Hypothalamus (tissue), 51 donors: Measurements from ENCODE around the gene LRRC15.

Experiments
- DNase-seq, 51 donors: peaks; one replicate each; lab custom pipeline; 2025; lab: John Stamatoyannopoulos, UW

Gene LRRC15

DNA sequence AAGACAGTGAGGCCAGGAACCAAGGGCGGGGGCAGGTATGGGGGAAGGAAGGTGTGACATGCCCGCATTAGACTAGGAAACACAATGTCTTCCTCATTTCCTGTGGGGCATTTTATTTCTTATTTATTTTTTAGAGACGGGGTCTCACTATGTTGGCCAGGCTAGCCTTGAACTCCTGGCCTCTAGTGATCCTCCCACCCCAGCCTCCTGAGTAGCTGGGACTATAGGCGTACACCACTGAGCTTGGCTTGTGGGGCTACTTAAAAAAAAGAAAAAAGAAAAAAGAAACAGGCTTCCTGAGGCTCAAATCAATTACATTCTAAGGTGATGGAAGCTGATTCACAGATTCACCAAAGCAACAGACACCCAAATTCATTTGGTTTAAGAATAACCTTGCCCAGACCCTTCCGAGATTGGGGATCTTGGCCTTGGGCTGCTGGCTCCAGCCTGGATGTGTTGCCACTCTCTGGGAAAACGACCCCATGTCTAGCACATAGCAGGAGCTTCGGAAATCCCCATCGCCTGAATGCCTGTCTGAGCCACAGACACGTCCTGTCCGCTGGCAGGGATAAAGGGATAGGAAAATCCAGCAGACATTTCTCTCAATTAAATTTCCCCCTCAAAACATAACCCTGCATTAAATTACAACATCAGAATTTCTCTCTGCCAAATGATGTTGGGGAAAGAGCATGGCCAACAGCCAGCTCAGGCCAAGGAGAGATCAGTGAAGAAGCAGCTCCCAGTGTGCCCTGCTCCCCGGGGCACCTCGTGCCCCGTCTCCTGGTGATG lies 31.4 kb downstream of the LRRC15 start:
- DNase-seq: no peak

DNA sequence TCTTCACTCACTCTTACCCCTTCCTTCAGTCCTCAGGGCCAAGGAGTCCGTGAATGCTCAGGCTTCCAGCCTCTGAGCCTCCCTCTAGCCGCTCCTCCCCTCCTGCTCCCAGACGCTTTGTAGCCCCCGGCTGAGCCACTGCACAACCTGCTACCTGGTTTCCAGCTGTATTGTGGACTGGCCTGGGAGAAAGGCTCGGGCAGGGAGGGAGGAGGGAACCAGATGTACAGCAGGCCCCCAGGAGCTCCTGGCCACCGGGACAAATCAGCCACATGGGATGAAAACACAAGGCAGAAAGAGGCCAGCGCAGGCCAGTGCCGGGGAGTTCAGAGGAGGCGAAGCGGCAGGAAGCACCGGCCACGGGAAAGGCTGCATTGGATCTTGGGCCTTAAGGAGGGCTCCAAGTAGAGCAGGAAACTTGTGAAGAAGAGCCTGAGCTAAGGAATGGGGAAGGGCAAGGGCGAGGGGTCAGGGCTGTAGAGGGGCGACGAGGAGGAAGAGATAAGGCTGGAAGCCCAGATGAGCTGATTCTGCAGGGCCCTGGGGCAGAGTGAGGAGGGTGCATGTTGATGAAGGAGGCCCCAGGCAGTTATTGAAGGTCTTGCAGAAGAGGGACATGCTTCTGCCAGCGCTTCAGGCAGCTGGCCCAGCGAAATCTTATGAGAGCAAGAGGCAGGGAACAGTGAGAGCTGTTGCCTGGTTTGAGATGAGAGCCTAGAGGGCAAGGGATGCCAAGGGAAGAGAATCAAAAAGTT lies 32.8 kb downstream of the LRRC15 start:
- no peak for DNase-seq

DNA sequence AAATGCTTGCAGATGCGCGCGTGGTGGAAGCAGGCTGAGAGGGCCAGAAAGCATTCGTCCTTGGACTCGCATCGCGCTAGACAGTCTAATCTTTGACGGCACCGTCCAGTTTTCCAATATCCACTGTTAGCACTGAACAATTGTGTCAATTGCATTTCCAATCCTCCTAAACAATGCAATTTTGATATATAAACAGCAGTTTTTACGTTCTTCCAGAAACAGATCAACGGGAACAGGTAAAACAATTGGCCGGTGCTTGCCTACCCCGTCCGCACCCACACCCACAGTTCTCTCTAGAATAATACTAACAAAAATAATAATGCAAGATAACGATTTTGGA lies 35.6 kb downstream of the LRRC15 start:
- DNase-seq: no peak

DNA sequence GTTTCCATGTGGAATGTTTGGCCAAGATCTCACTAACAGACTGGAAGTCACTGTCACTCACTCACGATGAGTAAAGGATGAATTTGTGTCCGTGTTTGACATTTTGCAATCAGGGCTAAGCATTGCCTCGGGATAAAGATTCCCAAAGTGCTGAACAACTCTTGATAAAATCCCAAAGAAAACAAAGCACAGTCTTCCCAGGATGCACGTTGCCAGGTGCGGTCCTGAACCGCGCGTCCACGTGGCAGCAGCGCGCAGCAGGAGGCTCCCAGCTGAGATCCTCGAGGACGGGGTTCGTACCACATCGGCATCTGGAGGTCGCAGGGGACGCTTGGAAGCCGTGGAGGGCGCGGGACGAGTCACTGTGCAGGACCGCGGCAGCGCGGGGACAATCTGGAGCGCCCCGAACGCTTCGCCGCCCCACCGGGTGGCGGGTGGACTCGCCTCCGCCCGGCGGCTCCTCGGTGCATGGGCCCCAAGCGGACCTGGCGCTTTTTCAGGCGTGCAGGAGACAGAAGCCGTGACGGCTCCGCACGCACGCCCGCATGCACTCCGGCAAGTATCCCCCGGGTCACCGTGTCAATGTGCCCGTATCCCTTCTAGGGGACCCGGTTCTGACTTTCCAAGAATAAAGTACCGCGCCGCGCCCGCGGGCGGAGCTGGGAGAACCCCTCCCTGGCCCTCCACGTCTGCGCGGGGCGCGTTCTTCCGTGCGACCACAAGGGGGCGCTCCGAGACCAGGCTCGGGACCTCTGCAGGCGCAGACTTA lies 36.1 kb downstream of the LRRC15 start:
- no peak for DNase-seq

DNA sequence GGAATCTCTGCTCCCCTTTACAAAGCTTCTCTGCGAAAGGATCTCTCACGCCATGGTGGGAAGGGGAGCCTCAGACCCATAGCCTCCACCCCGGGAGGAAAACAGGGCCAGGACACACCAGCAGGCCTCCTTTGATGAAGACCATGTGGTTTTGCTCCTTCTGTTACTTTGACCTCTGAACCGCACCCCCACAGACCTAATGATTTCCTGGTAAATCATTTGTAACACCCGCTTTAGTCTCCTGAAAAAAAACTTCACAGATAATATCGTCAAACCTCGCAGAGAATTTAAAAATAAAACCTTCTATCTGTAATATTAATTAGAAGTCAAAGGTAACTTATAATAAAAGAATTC lies 36.7 kb downstream of the LRRC15 start:
- no peak for DNase-seq

DNA sequence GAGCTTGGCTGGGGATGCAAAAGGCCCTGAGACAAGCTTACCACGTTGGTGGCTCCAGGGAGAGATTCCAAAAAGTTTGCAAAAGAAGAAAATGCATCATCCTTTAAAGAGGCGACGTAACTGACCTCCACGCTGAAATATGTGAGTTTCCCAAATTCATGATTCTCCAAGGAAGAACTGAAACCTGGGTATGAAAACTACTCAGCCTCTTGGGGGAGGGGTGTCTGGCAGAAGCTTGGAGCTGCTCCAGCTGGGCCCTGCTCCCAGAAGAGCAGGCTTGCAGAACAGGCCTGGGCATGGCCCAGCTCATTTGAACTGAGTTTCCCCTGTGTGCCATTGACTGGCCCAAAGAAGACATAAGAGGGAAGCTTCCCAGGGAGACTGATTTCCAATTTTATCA lies 39.0 kb downstream of the LRRC15 start:
- DNase-seq: no peak

DNA sequence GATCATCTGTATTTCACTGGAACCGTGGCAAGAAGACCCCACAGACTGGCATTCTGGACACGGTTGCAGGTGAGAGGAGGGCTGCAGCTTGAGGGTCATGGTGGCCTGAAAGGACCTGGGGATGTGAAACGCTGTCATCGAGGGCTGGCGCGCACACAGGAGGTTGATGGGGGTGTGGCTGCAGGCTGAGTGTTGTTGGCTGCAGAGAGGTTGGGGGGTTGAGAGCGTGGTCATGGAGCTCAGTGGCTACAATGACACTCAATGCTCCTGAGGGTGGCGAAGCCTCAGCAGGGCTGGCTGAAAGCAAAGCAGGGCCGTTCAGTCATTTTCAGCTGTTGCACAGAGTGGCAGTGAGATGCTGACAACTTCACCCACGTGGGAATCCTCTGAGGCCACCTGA lies 39.4 kb downstream of the LRRC15 start:
- DNase-seq: no peak

DNA sequence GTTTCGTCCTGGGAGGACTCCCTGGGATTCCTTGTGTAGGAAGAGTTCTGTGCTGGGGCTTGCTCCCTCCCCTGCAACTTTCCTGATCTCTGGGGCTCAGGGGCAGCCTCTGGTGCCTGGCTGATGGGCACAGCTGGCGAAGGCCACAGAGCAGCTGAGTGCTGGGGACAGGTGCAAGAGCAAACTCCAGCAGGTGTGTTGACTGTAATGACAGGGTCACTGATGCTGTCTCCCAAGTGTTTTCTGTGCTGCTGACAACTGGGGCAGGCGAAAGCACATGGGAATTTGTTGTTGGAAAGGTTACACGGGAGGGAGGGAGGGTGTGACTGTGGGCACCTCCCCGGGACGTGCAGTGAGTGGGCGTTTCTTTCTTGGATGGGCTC lies 40.0 kb downstream of the LRRC15 start:
- DNase-seq: no peak

DNA sequence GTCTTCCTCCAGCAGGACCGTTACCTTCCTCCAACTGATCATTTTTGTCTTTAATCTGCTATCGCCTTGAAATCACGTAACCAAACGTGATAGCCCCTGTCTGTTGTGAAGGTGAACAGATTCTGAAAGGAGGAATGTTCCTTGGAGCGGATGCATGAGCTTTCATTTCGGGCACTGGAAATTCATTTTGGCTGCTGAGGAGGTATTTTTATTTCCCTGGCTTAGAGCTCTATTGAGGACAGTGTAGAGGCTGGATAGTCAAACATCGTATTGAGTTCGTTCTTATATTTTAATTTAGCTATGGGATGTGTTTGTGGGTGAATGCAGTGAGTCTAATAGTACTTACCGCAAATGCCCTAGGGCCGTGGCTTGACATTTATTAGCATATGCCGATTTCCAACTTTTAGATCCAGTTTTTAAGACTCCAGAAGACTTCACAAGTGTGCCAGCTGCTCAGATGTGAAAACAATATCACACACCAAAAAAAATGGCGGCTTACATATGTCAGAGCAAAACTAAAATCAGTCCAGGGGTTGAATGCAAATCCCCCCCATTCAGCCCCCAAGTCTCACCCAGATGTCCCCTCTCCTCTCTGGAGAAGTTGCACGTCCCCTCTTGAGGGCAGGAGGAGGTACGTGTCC lies 40.5 kb downstream of the LRRC15 start:
- no peak for DNase-seq

DNA sequence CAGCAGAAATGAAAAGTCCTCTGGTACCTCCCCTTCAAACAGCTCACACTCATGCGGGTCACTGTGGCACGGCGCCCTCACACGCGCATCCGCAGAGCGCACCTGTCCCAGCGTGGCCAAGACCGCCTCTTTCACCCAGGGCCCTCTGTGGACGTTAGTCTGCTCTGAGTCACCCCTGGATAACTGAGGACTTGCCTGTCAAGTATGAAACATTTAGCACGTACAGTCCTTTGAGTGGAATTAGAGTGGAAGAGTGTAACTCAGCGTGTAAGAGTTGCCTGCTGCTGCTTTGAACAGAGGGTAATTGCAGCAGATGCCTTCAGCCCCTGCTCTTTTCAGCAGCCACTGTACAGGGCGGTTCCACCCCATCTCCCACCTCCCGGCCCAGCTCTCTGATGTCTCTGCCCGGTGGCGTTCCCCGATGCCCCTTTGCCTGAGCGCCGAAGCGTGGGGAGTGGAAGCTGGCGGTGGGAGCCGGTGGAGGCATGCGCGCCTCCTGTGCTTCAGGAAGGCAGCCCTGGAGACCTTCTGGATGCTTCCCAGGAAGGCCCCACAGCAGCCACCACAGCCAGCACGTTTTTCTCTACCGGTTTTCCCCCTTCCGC lies 41.4 kb downstream of the LRRC15 start:
- DNase-seq: no peak

DNA sequence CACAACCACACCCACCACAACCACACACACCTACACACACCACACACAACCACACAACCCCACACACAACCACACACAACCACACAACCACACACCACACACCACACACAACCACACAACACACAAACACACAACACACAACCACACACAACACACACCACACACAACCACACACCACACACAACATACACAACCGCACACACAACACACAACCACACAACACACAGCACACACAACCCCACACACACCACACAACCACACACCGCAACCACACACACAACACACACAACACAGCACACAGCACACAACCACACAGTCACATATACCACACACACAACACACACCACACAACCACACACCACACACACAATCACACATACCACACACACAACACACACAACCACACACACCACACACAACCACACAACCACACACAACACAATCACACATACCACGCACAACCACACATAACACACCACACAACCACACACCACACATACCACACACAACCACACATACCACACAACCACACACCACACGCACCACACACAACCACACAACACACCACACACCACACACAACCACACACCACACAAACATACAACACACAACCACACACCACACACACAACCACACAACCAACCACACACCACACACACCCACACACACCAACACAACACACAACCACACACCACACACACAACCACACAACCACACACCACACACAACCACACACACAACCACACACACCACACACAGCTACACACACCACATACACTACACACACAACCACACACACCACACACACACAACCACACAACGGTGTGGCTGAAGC lies 42.1 kb downstream of the LRRC15 start:
- DNase-seq: no peak

DNA sequence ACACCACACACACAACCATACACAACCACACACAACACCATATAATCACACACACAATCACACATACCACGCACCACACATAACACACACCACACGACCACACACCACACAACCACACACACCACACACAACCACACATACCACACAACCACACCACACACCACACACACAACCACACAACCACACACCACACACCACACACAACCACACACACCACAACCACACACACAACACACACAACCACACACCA lies 42.6 kb downstream of the LRRC15 start:
- no peak for DNase-seq

DNA sequence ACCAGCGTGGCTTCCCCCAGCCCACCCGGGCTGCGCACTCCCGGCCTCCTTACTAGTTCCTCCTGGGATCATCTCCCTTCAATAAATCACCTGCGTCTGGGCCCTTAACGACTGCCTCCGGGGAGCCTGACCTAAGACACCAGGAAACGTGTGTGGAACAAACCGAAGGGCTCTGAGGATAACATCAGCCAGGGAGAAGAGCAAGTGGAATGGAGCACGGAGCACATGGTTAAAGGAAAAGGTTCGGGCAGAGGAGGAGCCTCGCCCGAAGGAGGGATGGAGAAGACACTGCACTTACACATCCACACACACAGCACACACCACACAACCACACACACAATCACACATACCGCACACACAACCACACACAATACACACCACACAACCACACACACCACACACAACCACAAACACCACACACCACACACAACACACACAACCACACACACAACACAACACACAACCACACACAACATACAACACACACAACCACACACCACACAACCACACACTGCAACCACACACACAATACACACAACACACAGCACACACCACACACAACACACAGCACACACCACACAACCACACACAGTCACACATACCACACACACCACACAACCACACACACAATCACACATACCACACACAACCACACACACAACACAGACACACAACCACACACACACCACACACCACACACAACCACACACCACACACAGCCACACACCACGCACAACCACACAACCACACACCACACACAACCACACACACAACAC lies 43.2 kb downstream of the LRRC15 start:
- DNase-seq: no peak

DNA sequence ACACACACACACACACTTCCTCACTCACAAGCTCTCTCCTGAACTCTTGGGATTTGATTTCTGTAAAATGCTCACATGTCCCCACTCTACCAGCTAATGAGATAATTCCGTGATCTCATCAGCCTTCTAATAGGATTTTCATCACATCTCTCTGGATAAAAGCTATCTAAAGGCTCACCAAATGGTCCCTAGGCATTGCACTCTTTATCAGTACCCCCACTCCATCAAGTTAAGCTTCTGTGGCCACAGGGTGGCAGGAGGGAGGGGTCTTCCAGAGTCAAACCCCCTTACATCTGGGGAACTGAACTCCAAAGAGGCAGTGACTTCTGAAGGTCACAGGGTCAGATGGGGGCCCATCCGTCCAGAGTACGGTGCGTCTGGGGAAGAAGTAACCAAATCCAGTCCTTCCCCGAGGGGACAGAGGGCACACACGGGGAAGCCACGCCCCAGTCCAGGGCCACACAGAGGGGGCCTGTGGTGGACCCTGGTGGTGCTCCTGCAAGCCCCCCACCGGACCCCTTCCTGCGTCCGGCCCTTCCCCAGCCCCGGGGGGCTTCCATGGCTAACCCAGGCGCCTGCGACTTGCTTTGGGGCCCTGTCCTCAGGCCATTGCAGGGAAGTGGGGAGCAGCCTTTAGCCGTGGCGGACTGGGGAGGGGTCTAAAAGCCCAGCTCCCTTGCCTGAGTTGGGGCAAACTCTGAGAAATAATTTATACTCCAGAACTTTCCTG lies 44.0 kb downstream of the LRRC15 start:
- DNase-seq: no peak

DNA sequence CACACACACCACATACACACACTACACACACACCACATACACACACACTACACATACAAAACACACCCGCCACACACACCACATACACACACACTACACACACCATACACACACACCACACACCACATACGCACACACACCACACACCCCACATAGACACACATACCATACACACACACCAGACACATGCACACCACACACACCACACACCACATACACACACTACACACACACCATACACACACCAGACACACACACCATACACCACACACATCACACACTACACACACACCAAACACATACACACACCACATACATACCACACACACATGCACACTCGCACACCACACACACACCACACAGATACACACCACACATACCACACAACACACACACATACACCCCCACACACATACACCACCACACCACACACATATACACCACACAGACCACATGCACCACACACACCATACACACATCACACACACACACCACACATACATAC lies 44.7 kb downstream of the LRRC15 start:
- no peak for DNase-seq

DNA sequence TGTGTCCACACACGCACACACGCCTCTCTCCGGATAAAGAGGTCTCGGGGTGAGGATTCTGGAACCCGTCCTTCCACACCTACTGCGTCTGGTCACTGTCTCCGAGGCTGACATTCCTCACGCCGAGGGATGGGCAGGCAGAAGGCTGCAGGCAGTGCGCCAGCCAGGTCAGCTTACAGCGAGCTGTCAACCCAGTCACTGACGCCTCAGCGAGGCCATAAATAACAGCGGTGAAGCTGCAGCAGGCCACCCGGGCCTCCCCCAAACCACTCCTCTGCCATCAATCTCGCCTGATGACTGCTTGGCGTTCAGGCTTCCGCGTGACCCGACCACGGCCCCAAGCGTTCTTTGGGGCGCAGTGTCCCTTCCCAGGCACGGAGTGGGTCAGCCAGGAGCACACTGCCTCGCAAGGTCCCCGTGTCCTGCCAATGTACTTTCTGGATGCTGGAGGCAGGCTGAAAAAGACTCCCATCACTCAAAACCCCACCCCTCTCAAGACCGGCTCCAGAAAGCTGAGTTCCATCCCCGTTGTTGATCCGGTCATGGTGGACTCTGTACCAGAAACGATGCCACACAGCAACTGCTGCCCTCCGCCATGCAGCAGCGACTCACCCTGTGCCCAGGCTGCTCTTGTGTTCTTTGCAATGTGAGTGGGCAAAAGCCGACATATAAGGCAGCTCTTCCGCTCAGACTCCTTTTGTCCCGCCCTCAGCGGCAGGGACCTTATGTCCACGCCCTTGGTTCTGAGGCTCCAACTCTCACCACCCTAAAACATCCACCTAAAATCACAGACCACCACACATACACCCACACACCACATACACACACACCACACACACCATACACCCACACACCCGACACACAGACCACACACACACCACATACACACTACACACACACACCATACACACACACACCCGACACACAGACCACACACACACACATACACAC lies 45.5 kb downstream of the LRRC15 start:
- DNase-seq: no peak

DNA sequence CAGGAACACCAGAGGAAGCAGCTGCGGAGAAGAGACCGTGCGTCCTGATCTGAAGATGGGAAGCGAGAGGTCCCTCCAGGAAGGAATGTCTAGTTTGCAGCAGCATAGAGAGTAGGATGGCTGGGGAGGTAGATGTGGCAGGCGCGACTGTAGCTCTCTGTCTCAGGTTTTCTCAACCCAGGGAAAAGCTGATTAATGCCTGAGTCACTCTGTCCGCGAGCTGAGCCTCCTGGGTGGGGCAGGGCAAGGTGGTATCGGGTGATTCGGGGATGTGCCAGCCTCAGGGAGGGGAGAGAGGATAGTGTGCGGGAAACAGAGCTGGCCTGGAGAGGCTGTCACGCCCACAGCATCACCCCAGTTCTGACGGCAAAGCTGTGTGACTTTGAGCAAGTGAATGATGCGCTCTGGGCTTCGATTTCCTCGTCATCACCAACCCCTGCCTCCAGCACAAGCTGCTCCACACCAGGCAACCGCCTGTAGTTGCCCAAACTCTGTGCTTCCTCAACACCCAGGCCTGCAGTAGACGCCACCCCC lies 46.8 kb downstream of the LRRC15 start:
- no peak for DNase-seq
